Panc1 (cell line): Measurements from ENCODE around the gene LNPEP.

Source experiments
- POLR2AphosphoS5 ChIP-seq: IDR thresholded peaks from 2 replicates; pipeline ENCODE4 v1.6.1; 2012; ENCODE audit warnings: mild to moderate bottlenecking, low read depth, low read length, moderate library complexity
- TF ChIP-seq, protein P1 (sequence below): fragments of 450-650 bp; IDR thresholded peaks from 2 replicates; pipeline ENCODE4 v1.5.1; 2017; ENCODE audit warnings: mild to moderate bottlenecking

DNA sequence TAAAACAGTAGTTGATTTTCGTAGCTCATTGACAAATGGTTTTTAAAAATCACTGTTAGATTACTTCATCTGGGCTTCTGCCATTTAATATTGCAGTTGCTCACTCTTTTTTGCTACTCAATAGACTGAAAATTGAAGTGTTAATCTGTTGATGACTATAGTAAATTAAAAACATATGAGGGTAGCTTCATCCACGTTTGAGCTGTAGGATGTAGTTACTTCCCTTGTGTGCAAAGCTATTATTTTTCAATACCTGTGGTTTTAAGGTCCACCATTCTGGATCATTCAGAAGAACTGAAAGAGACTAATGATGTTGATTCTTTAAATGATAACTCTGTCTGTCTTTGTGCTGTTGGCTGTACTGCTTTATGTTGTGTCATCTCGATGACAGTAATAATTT lies 74.7 kb downstream of the LNPEP start:
- TF ChIP-seq, protein P1, sequence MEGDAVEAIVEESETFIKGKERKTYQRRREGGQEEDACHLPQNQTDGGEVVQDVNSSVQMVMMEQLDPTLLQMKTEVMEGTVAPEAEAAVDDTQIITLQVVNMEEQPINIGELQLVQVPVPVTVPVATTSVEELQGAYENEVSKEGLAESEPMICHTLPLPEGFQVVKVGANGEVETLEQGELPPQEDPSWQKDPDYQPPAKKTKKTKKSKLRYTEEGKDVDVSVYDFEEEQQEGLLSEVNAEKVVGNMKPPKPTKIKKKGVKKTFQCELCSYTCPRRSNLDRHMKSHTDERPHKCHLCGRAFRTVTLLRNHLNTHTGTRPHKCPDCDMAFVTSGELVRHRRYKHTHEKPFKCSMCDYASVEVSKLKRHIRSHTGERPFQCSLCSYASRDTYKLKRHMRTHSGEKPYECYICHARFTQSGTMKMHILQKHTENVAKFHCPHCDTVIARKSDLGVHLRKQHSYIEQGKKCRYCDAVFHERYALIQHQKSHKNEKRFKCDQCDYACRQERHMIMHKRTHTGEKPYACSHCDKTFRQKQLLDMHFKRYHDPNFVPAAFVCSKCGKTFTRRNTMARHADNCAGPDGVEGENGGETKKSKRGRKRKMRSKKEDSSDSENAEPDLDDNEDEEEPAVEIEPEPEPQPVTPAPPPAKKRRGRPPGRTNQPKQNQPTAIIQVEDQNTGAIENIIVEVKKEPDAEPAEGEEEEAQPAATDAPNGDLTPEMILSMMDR, result no peak
- TF ChIP-seq POLR2AphosphoS5, result no peak
